ENCODE data around the gene HMGCS2. TPM values are rescaled to one million over a fixed set of nuclear protein-coding genes. Genes with fewer than 3 reads are reported as not detected.

Gene HMGCS2
- total and polyA plus RNA-seq, 4 donors = 297 to 944 (median 841) TPM

DNA sequence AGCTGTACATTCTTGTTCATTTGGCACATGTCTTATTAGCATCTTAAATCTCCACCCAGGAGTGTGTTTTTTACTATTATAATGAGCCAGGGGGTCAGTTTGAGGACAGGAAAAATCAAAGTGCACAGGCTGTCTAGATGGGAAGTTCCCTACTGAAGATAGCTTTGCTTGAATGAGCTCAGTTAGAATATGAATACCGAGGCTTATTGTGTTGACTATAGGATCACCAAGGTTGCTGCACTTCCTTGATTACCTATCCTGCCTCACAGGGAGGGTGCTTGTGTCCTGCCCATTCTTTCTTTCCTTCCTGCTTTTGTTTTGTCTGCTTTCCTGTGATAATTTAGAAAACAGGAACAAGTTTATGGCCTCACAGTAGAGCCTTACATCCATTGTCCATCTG lies 40.7 kb downstream of the HMGCS2 start:
- Histone ChIP-seq H3K27me3 (ENCODE audit: control insufficient read depth in 4 of 4, insufficient read depth in 4 of 4, low read length in 3 of 4) (no peaks in the 10 kb centered on the region), H3K4me1 (ENCODE audit: control insufficient read depth in 4 of 4, insufficient read depth in 4 of 4, low read length in 3 of 4) (peaks cover 10 to 52% (median 45%) of the 10 kb centered on the region in 4 donors), H3K36me3 (ENCODE audit: control insufficient read depth in 4 of 4, insufficient read depth in 3 of 4, low read depth in 1 of 4, low read length in 3 of 4) (peaks cover 0 to 17% (median 13%) of the 10 kb centered on the region in 4 donors), H3K9ac (ENCODE audit: low read depth in 1 of 2, low read length in 2 of 2) (no peak overlapping the region), H3K4me3 (ENCODE audit: low read depth in 1 of 3, low read length in 3 of 3) (no peak overlapping the region), H3K9me3 (ENCODE audit: control insufficient read depth in 4 of 4, low read length in 3 of 4) (no peaks in the 10 kb centered on the region), H3K27ac (ENCODE audit: low read depth in 1 of 2, low read length in 2 of 2) (no peak overlapping the region)
- DNase-seq (ENCODE audit: low spot score) = no peak
- TF ChIP-seq, protein P1, sequence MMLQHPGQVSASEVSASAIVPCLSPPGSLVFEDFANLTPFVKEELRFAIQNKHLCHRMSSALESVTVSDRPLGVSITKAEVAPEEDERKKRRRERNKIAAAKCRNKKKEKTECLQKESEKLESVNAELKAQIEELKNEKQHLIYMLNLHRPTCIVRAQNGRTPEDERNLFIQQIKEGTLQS (IDR thresholded peaks at IDR 0.05) = no peak
- TF ChIP-seq, protein P2, sequence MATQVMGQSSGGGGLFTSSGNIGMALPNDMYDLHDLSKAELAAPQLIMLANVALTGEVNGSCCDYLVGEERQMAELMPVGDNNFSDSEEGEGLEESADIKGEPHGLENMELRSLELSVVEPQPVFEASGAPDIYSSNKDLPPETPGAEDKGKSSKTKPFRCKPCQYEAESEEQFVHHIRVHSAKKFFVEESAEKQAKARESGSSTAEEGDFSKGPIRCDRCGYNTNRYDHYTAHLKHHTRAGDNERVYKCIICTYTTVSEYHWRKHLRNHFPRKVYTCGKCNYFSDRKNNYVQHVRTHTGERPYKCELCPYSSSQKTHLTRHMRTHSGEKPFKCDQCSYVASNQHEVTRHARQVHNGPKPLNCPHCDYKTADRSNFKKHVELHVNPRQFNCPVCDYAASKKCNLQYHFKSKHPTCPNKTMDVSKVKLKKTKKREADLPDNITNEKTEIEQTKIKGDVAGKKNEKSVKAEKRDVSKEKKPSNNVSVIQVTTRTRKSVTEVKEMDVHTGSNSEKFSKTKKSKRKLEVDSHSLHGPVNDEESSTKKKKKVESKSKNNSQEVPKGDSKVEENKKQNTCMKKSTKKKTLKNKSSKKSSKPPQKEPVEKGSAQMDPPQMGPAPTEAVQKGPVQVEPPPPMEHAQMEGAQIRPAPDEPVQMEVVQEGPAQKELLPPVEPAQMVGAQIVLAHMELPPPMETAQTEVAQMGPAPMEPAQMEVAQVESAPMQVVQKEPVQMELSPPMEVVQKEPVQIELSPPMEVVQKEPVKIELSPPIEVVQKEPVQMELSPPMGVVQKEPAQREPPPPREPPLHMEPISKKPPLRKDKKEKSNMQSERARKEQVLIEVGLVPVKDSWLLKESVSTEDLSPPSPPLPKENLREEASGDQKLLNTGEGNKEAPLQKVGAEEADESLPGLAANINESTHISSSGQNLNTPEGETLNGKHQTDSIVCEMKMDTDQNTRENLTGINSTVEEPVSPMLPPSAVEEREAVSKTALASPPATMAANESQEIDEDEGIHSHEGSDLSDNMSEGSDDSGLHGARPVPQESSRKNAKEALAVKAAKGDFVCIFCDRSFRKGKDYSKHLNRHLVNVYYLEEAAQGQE (IDR thresholded peaks at IDR 0.05) = no peak
- no peak for TF ChIP-seq SP1 (IDR thresholded peaks at IDR 0.05)
- no peak for TF ChIP-seq HNF4G (IDR thresholded peaks at IDR 0.05)
- no peak for TF ChIP-seq FOXA1 (IDR thresholded peaks at IDR 0.05)
- TF ChIP-seq, protein P3, sequence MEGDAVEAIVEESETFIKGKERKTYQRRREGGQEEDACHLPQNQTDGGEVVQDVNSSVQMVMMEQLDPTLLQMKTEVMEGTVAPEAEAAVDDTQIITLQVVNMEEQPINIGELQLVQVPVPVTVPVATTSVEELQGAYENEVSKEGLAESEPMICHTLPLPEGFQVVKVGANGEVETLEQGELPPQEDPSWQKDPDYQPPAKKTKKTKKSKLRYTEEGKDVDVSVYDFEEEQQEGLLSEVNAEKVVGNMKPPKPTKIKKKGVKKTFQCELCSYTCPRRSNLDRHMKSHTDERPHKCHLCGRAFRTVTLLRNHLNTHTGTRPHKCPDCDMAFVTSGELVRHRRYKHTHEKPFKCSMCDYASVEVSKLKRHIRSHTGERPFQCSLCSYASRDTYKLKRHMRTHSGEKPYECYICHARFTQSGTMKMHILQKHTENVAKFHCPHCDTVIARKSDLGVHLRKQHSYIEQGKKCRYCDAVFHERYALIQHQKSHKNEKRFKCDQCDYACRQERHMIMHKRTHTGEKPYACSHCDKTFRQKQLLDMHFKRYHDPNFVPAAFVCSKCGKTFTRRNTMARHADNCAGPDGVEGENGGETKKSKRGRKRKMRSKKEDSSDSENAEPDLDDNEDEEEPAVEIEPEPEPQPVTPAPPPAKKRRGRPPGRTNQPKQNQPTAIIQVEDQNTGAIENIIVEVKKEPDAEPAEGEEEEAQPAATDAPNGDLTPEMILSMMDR (IDR thresholded peaks at IDR 0.05; ENCODE audit: low read depth, low read length, missing input control) = no peak
- TF ChIP-seq RXRA (IDR thresholded peaks at IDR 0.05) = no peak
- TF ChIP-seq FOXA2 (IDR thresholded peaks at IDR 0.05) = no peak
- TF ChIP-seq, protein P4, sequence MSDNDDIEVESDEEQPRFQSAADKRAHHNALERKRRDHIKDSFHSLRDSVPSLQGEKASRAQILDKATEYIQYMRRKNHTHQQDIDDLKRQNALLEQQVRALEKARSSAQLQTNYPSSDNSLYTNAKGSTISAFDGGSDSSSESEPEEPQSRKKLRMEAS (IDR thresholded peaks at IDR 0.05) = no peak
- WGBS = 19% methylated on average over 1 of the region's 1 CpG

DNA sequence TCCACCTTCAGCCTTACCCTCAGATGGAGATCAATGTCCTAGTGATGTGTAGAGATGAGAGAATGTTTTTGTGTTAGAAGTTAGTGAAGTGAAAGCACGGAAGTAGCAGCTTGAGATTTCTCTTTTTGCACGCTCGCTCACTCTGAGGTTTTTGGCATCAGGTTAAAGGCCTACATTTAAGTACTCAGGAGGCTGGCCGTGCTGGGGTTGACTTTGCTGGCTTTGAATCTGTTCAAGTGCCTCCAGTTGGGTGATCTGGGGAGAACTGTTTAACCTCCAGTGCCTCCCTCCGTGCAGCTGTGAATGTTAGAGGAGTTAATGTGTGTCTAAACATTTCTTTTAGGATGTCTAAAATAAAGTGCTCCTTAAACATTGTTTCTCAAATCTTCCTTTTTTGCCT lies 43.1 kb downstream of the HMGCS2 start:
- Histone ChIP-seq H3K9me3 (ENCODE audit: control insufficient read depth in 4 of 4, low read length in 3 of 4) (no peaks in the 10 kb centered on the region), H3K27me3 (ENCODE audit: control insufficient read depth in 4 of 4, insufficient read depth in 4 of 4, low read length in 3 of 4) (no peaks in the 10 kb centered on the region), H3K4me3 (ENCODE audit: low read depth in 1 of 3, low read length in 3 of 3) (no peak overlapping the region), H3K4me1 (ENCODE audit: control insufficient read depth in 4 of 4, insufficient read depth in 4 of 4, low read length in 3 of 4) (peaks cover 15 to 55% (median 44%) of the 10 kb centered on the region in 4 donors), H3K36me3 (ENCODE audit: control insufficient read depth in 4 of 4, insufficient read depth in 3 of 4, low read depth in 1 of 4, low read length in 3 of 4) (peaks cover 0 to 17% (median 13%) of the 10 kb centered on the region in 4 donors), H3K27ac (ENCODE audit: low read depth in 1 of 2, low read length in 2 of 2) (no peak overlapping the region), H3K9ac (ENCODE audit: low read depth in 1 of 2, low read length in 2 of 2) (no peak overlapping the region)
- DNase-seq (ENCODE audit: low spot score) = no peak
- WGBS = 95% methylated on average over 5 of the region's 5 CpGs
- TF ChIP-seq HNF4G (IDR thresholded peaks at IDR 0.05) (no peak), NR2F2 (IDR thresholded peaks at IDR 0.05) (no peak), FOXA2 (IDR thresholded peaks at IDR 0.05) (no peak), TAF1 (conservative IDR thresholded peaks at IDR 0.05) (no peak)
- TF ChIP-seq, protein P4 (IDR thresholded peaks at IDR 0.05) = no peak
